ENCODE data around the gene RARA.

- TF ChIP-seq BACH2 (CRISPR knock-in tag; IDR thresholded peaks at IDR 0.05; ENCODE audit: borderline replicate concordance) (no peak), ARNTL (CRISPR knock-in tag; IDR thresholded peaks at IDR 0.05; ENCODE audit: borderline replicate concordance, low read depth) (no peak), RARB (CRISPR knock-in tag; IDR thresholded peaks at IDR 0.05) (no peak), ZNF8 (CRISPR knock-in tag; IDR thresholded peaks at IDR 0.05) (no peak), ZFP3 (CRISPR knock-in tag; IDR thresholded peaks at IDR 0.05) (no peak), PATZ1 (CRISPR knock-in tag; IDR thresholded peaks at IDR 0.05; ENCODE audit: borderline replicate concordance) (no peak), CSDC2 (CRISPR knock-in tag; IDR thresholded peaks at IDR 0.05) (no peak), ISL1 (CRISPR knock-in tag; IDR thresholded peaks at IDR 0.05) (no peak), TOX (CRISPR knock-in tag; IDR thresholded peaks at IDR 0.05; ENCODE audit: borderline replicate concordance) (no peak)
- TF ChIP-seq, protein P1, sequence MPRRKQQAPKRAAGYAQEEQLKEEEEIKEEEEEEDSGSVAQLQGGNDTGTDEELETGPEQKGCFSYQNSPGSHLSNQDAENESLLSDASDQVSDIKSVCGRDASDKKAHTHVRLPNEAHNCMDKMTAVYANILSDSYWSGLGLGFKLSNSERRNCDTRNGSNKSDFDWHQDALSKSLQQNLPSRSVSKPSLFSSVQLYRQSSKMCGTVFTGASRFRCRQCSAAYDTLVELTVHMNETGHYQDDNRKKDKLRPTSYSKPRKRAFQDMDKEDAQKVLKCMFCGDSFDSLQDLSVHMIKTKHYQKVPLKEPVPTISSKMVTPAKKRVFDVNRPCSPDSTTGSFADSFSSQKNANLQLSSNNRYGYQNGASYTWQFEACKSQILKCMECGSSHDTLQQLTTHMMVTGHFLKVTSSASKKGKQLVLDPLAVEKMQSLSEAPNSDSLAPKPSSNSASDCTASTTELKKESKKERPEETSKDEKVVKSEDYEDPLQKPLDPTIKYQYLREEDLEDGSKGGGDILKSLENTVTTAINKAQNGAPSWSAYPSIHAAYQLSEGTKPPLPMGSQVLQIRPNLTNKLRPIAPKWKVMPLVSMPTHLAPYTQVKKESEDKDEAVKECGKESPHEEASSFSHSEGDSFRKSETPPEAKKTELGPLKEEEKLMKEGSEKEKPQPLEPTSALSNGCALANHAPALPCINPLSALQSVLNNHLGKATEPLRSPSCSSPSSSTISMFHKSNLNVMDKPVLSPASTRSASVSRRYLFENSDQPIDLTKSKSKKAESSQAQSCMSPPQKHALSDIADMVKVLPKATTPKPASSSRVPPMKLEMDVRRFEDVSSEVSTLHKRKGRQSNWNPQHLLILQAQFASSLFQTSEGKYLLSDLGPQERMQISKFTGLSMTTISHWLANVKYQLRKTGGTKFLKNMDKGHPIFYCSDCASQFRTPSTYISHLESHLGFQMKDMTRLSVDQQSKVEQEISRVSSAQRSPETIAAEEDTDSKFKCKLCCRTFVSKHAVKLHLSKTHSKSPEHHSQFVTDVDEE (CRISPR knock-in tag; IDR thresholded peaks at IDR 0.05) = no peak
These were observed 1.1 kb downstream of the RARA start for GRCh38 chr17:40309949-40310510.
